ENCODE measurements around the gene ARHGAP6. TPM values are rescaled to one million over a fixed set of nuclear protein-coding genes. Genes with fewer than 3 reads are reported as not detected.

The ARHGAP6 gene
- total and polyA plus RNA-seq, 2 donors from 2014 or later = 6.0 to 20.4 TPM

DNA sequence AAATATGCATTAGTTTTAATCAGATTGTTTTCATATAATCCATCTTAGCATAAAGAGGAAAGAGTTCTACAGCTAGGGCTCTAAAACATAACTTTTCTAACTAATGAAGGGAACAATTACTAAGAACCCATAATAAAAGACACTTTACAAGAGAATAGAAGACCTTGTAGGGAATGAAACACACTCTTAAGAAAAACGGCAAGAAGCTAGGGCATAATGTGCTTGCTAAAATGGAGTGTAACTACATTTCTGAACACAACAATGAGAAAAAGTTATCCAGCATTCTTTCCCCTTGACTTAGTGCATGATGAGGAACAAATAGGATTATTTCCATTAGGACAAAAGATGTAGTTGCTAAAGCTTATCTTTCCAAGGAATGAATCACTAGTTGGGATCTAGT is 54.6 kb downstream of the ARHGAP6 start:
- Histone ChIP-seq H3K9me3 (ENCODE audit: control insufficient read depth in 2 of 3, insufficient read depth in 1 of 3, low read length in 3 of 3) (no peaks in the 10 kb centered on the region), H3K27ac (ENCODE audit: low read depth in 2 of 2, low read length in 2 of 2) (no peak overlapping the region), H3K27me3 (ENCODE audit: control insufficient read depth, insufficient read depth, low read length) (no peaks in the 10 kb centered on the region), H3K9ac (ENCODE audit: low read length in 3 of 3) (no peak overlapping the region), H3K36me3 (ENCODE audit: control insufficient read depth in 2 of 3, insufficient read depth in 3 of 3, low read length in 3 of 3) (no peaks in the 10 kb centered on the region), H3K4me3 (ENCODE audit: low read length in 3 of 3) (no peak overlapping the region), H3K4me1 (ENCODE audit: control insufficient read depth in 2 of 3, insufficient read depth in 2 of 3, low read depth in 1 of 3, low read length in 3 of 3) (no peaks in the 10 kb centered on the region)
- TF ChIP-seq, protein P1, sequence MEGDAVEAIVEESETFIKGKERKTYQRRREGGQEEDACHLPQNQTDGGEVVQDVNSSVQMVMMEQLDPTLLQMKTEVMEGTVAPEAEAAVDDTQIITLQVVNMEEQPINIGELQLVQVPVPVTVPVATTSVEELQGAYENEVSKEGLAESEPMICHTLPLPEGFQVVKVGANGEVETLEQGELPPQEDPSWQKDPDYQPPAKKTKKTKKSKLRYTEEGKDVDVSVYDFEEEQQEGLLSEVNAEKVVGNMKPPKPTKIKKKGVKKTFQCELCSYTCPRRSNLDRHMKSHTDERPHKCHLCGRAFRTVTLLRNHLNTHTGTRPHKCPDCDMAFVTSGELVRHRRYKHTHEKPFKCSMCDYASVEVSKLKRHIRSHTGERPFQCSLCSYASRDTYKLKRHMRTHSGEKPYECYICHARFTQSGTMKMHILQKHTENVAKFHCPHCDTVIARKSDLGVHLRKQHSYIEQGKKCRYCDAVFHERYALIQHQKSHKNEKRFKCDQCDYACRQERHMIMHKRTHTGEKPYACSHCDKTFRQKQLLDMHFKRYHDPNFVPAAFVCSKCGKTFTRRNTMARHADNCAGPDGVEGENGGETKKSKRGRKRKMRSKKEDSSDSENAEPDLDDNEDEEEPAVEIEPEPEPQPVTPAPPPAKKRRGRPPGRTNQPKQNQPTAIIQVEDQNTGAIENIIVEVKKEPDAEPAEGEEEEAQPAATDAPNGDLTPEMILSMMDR (IDR thresholded peaks at IDR 0.05; ENCODE audit: borderline replicate concordance, extremely low read depth, insufficient read depth) = no peak
- DNase-seq = no peak
- intact Hi-C loops (cut with DNase I) = no loop called here
- FAIRE-seq = peak; percentile 23

GRCh38 chrX:11609109-11609508 is 56.6 kb downstream of the ARHGAP6 start:
- DNase-seq (no peak), FAIRE-seq (no peak)
- Histone ChIP-seq H3K4me1 (ENCODE audit: control insufficient read depth in 2 of 3, insufficient read depth in 2 of 3, low read depth in 1 of 3, low read length in 3 of 3) (no peaks in the 10 kb centered on the region), H3K9me3 (ENCODE audit: control insufficient read depth in 2 of 3, insufficient read depth in 1 of 3, low read length in 3 of 3) (no peaks in the 10 kb centered on the region), H3K27me3 (ENCODE audit: control insufficient read depth, insufficient read depth, low read length) (no peaks in the 10 kb centered on the region), H3K27ac (ENCODE audit: low read depth in 2 of 2, low read length in 2 of 2) (no peak overlapping the region), H3K9ac (ENCODE audit: low read length in 3 of 3) (no peak overlapping the region), H3K4me3 (ENCODE audit: low read length in 3 of 3) (no peak overlapping the region), H3K36me3 (ENCODE audit: control insufficient read depth in 2 of 3, insufficient read depth in 3 of 3, low read length in 3 of 3) (no peaks in the 10 kb centered on the region)
- intact Hi-C loops (cut with DNase I) = no loop called here
- TF ChIP-seq, protein P1 (IDR thresholded peaks at IDR 0.05; ENCODE audit: borderline replicate concordance, extremely low read depth, insufficient read depth) = no peak

DNA sequence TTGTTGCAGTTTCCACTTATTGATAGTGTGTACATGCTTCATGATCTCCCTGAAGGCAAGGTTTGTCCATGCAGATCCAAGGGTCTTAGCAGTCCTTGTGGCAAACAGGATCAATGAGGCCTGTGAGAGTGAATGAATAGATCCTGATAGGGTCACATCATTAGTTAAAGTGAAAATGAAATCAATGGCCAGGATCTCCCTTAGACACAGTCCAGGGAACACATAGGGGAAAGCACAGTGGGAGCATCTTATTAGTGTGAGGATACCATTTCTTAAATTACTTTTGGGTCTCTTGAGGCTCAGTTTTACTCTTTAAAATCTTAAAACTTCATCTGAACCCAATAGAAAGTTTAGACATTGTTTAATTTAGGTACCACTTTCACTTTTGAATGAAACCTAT is 59.3 kb downstream of the ARHGAP6 start:
- Histone ChIP-seq H3K4me1 (ENCODE audit: control insufficient read depth in 2 of 3, insufficient read depth in 2 of 3, low read depth in 1 of 3, low read length in 3 of 3) (peaks cover 0 to 4% (median 0%) of the 10 kb centered on the region in 3 donors), H3K36me3 (ENCODE audit: control insufficient read depth in 2 of 3, insufficient read depth in 3 of 3, low read length in 3 of 3) (no peaks in the 10 kb centered on the region), H3K4me3 (ENCODE audit: low read length in 3 of 3) (no peak overlapping the region), H3K27ac (ENCODE audit: low read depth in 2 of 2, low read length in 2 of 2) (no peak overlapping the region), H3K27me3 (ENCODE audit: control insufficient read depth, insufficient read depth, low read length) (no peaks in the 10 kb centered on the region), H3K9me3 (ENCODE audit: control insufficient read depth in 2 of 3, insufficient read depth in 1 of 3, low read length in 3 of 3) (no peaks in the 10 kb centered on the region), H3K9ac (ENCODE audit: low read length in 3 of 3) (no peak overlapping the region)
- intact Hi-C loops (cut with DNase I) = no loop called here
- TF ChIP-seq, protein P1 (IDR thresholded peaks at IDR 0.05; ENCODE audit: borderline replicate concordance, extremely low read depth, insufficient read depth) = no peak
- FAIRE-seq = no peak
- DNase-seq = no peak

GRCh38 chrX:11600578-11600977 is 65.1 kb downstream of the ARHGAP6 start:
- Histone ChIP-seq H3K36me3 (ENCODE audit: control insufficient read depth in 2 of 3, insufficient read depth in 3 of 3, low read length in 3 of 3) (no peaks in the 10 kb centered on the region), H3K4me3 (ENCODE audit: low read length in 3 of 3) (no peak overlapping the region), H3K4me1 (ENCODE audit: control insufficient read depth in 2 of 3, insufficient read depth in 2 of 3, low read depth in 1 of 3, low read length in 3 of 3) (peaks cover 0 to 4% (median 2%) of the 10 kb centered on the region in 3 donors), H3K9me3 (ENCODE audit: control insufficient read depth in 2 of 3, insufficient read depth in 1 of 3, low read length in 3 of 3) (no peaks in the 10 kb centered on the region), H3K9ac (ENCODE audit: low read length in 3 of 3) (no peak overlapping the region), H3K27ac (ENCODE audit: low read depth in 2 of 2, low read length in 2 of 2) (no peak overlapping the region), H3K27me3 (ENCODE audit: control insufficient read depth, insufficient read depth, low read length) (no peaks in the 10 kb centered on the region)
- TF ChIP-seq, protein P1 (IDR thresholded peaks at IDR 0.05; ENCODE audit: borderline replicate concordance, extremely low read depth, insufficient read depth) = no peak
- intact Hi-C loops (cut with DNase I) = loop anchor here (5.0 kb wide), 1 partner anchor 48 kb away; no protein-coding TSS in a partner anchor
- no peak for FAIRE-seq
- no peak for DNase-seq

Data from kidney (tissue), 14 donors.